GM23248 (cell line): ENCODE data around the gene GGTA1. TPM values are rescaled to one million over a fixed set of nuclear protein-coding genes. Genes with fewer than 3 reads are reported as not detected.

Source experiments
- DNase-seq: peaks from one replicate; pipeline ENCODE4 v3.0.0-alpha.2; 2015
- H2AFZ ChIP-seq: fragments of 200-600 bp; sonication (generic); 2 replicates; pipeline ENCODE4 v1.6.1; 2016; ENCODE audit warnings: antibody characterized with exemption
- H3F3A ChIP-seq: fragments of 200-600 bp; sonication (generic); 2 replicates; pipeline ENCODE4 v1.6.1; 2016; ENCODE audit warnings: mild to moderate bottlenecking, antibody characterized with exemption, mixed run types; ENCODE audit not compliant: insufficient read depth
- H3K27ac ChIP-seq: fragments of 200-600 bp; sonication (generic); 2 replicates; pipeline ENCODE4 v1.5.1; 2016; ENCODE audit warnings: mild to moderate bottlenecking
- H3K27me3 ChIP-seq: fragments of 200-600 bp; sonication (generic); replicated peaks from 2 replicates; pipeline ENCODE4 v1.6.1; 2016; ENCODE audit warnings: mild to moderate bottlenecking; ENCODE audit not compliant: insufficient read depth
- H3K36me3 ChIP-seq: fragments of 200-600 bp; sonication (generic); 2 replicates; pipeline ENCODE4 v1.6.1; 2016; ENCODE audit warnings: low read depth, mild to moderate bottlenecking
- H3K4me1 ChIP-seq: fragments of 200-600 bp; sonication (generic); 2 replicates; pipeline ENCODE4 v1.6.1; 2016; ENCODE audit warnings: mild to moderate bottlenecking; ENCODE audit not compliant: insufficient read depth
- H3K4me2 ChIP-seq: fragments of 200-600 bp; sonication (generic); one replicate; pipeline ENCODE4 v1.6.1; 2016; ENCODE audit warnings: mild to moderate bottlenecking; ENCODE audit not compliant: unreplicated experiment
- H3K4me3 ChIP-seq: fragments of 200-600 bp; sonication (generic); 2 replicates; pipeline ENCODE4 v1.5.1; 2016; ENCODE audit warnings: mild to moderate bottlenecking
- H3K79me2 ChIP-seq: fragments of 200-600 bp; sonication (generic); 2 replicates; pipeline ENCODE4 v1.6.1; 2016; ENCODE audit warnings: mild to moderate bottlenecking; ENCODE audit not compliant: insufficient read depth
- H3K9ac ChIP-seq: fragments of 200-600 bp; sonication (generic); 2 replicates; pipeline ENCODE4 v1.6.1; 2016; ENCODE audit warnings: mild to moderate bottlenecking
- H3K9me2 ChIP-seq: fragments of 200-600 bp; sonication (generic); 2 replicates; pipeline ENCODE4 v1.6.1; 2016; ENCODE audit warnings: mixed run types, mild to moderate bottlenecking, moderate library complexity; ENCODE audit not compliant: insufficient read depth
- H3K9me3 ChIP-seq: fragments of 200-600 bp; sonication (generic); one replicate; pipeline ENCODE4 v1.6.1; 2017; ENCODE audit warnings: low read depth
- H4K20me1 ChIP-seq: fragments of 200-600 bp; sonication (generic); 2 replicates; pipeline ENCODE4 v1.6.0; 2016; ENCODE audit not compliant: insufficient read depth
- EZH2 ChIP-seq: fragments of 200-600 bp; sonication (generic); IDR thresholded peaks from 2 replicates; pipeline ENCODE4 v1.6.1; 2018; ENCODE audit warnings: antibody characterized with exemption, mild to moderate bottlenecking; ENCODE audit not compliant: insufficient read depth, poor library complexity, severe bottlenecking
- EZH2phosphoT487 ChIP-seq: fragments of 200-600 bp; sonication (generic); IDR thresholded peaks from 2 replicates; pipeline ENCODE4 v1.6.1; 2018; ENCODE audit warnings: antibody characterized with exemption, moderate library complexity, mild to moderate bottlenecking, low read depth; ENCODE audit not compliant: insufficient read depth
- WGBS, 2 experiments: methylation state at CpG; one replicate each; pipeline ENCODE4 v1.1.6; 2015 to 2017; ENCODE audit warnings: low lambda C conversion rate in 2 of 2, low coverage in 1 of 2; ENCODE audit errors: missing lambda C conversion rate in 2 of 2; 5-methylcytosine and 5-hydroxymethylcytosine counted together
- in situ Hi-C: fragments of 300-500 bp; cut with MboI; formaldehyde crosslinking; loops from 2 replicates; pipeline ENCODE4 v1.15.0; 2020
- polyA plus RNA-seq: library from polyadenylated mRNA; unstranded; fragments of >200 nt; fragmentation: Nextera tagmentation; extraction: Ambion mirVana; gene quantifications from 2 replicates; pipeline ENCODE4 v1.2.1, GENCODE V29; 2016
- total RNA-seq: library from RNA; depleted of rRNA; stranded (reverse); fragments of >200 nt; shearing (Covaris generic); gene quantifications from 2 replicates; pipeline ENCODE4 v1.2.3, GENCODE V29; 2014; rRNA removed

Gene GGTA1
- total and polyA plus RNA-seq, 2 experiments from 2014 or later = not detected

- H3K4me2 ChIP-seq = no peak overlapping the region
- H3K27me3 ChIP-seq = peaks cover 17% of the 10 kb centered on the region
- no peaks in the 10 kb centered on the region for H3K4me1 ChIP-seq
- no peaks in the 10 kb centered on the region for H3K36me3 ChIP-seq
- in situ Hi-C loops = no loop called here
- no peaks in the 10 kb centered on the region for H3K9me2 ChIP-seq
- H3K27ac ChIP-seq = no peak overlapping the region
- no peak for TF ChIP-seq EZH2phosphoT487
- TF ChIP-seq EZH2 = no peak
- H3K9ac ChIP-seq = no peak overlapping the region
- H3F3A ChIP-seq = no peaks in the 10 kb centered on the region
- WGBS, 2 experiments = 49 to 53% methylated on average over 3 of the region's 3 CpGs
- no peak overlapping the region for H3K4me3 ChIP-seq
- H2AFZ ChIP-seq = no peak overlapping the region
- DNase-seq = no peak
- H4K20me1 ChIP-seq = no peaks in the 10 kb centered on the region
- no peaks in the 10 kb centered on the region for H3K9me3 ChIP-seq
- no peaks in the 10 kb centered on the region for H3K79me2 ChIP-seq
Measured at GRCh38 chr9:121411993-121412392, 87.7 kb downstream of the GGTA1 start.

- 79% methylated on average over 1 of the region's 1 CpG for WGBS, 2 experiments
- Histone ChIP-seq H3K36me3 (no peaks in the 10 kb centered on the region), H3F3A (no peaks in the 10 kb centered on the region), H3K4me1 (no peaks in the 10 kb centered on the region), H3K4me3 (no peak overlapping the region), H3K4me2 (no peak overlapping the region), H4K20me1 (no peaks in the 10 kb centered on the region), H3K27me3 (no peaks in the 10 kb centered on the region; the same call in 1 of the 2 replicates), H2AFZ (no peak overlapping the region), H3K27ac (no peak overlapping the region), H3K79me2 (no peaks in the 10 kb centered on the region), H3K9me2 (no peaks in the 10 kb centered on the region), H3K9ac (no peak overlapping the region), H3K9me3 (no peaks in the 10 kb centered on the region)
- TF ChIP-seq EZH2phosphoT487 (no peak), EZH2 (no peak)
- in situ Hi-C loops = no loop called here
- no peak for DNase-seq
Measured at GRCh38 chr9:121405899-121406298, 93.7 kb downstream of the GGTA1 start.

Other genes with a start within 250 kb of the GGTA1 start
- 387 and 393 TPM in 2 replicates for gene GSN, start 231.7 kb downstream of the GGTA1 start, total RNA-seq
- 258 and 265 TPM in 2 replicates for gene GSN, start 231.7 kb downstream of the GGTA1 start, polyA plus RNA-seq
- 67.7 and 68.5 TPM in 2 replicates for gene STOM, start 129.6 kb downstream of the GGTA1 start, total RNA-seq
- 58.0 and 61.9 TPM in 2 replicates for gene STOM, start 129.6 kb downstream of the GGTA1 start, polyA plus RNA-seq
- 9.5 and 19.7 TPM in 2 replicates for gene DAB2IP, start 151.8 kb upstream of the GGTA1 start, total RNA-seq
- 2.1 and 2.6 TPM in 2 replicates for gene DAB2IP, start 151.8 kb upstream of the GGTA1 start, polyA plus RNA-seq